Stimulated activated naive CD4-positive, alpha-beta T cell (primary cell): Measurements from ENCODE around the gene KCNAB1.

Experiments
- DNase-seq, 6 experiments: peaks; one replicate each; lab custom pipeline; 2025; lab: John Stamatoyannopoulos, UW

Gene KCNAB1

GRCh38 chr3:156576051-156576450, 455.7 kb downstream of the KCNAB1 start:
- no peak for DNase-seq

- no peak for DNase-seq
Observed at GRCh38 chr3:156576651-156577348, 456.4 kb downstream of the KCNAB1 start.

GRCh38 chr3:156577736-156578135, 457.4 kb downstream of the KCNAB1 start:
- DNase-seq = no peak

GRCh38 chr3:156579427-156579851, 459.1 kb downstream of the KCNAB1 start:
- DNase-seq = no peak

GRCh38 chr3:156581033-156581432, 460.7 kb downstream of the KCNAB1 start:
- DNase-seq = no peak

- no peak for DNase-seq
Observed at GRCh38 chr3:156581954-156582353, 461.6 kb downstream of the KCNAB1 start.

- no peak for DNase-seq
Observed at GRCh38 chr3:156582532-156583183, 462.3 kb downstream of the KCNAB1 start.

GRCh38 chr3:156583469-156583868, 463.1 kb downstream of the KCNAB1 start:
- DNase-seq = no peak

GRCh38 chr3:156586905-156587759, 466.8 kb downstream of the KCNAB1 start:
- no peak for DNase-seq

GRCh38 chr3:156587760-156588069, 467.3 kb downstream of the KCNAB1 start:
- DNase-seq = no peak
